HCT116 (cell line): ENCODE results near the gene OGFOD2. TPM values are rescaled to one million over a fixed set of nuclear protein-coding genes. Genes with fewer than 3 reads are reported as not detected.

Experiments used
- ATAC-seq: fragments of 200-7000 bp; cut with Tn5 transposase; 2 replicates; pipeline ENCODE4 v1.9.1; 2020; ENCODE audit warnings: mild to moderate bottlenecking, moderate library complexity
- BruUV-seq: library from RNA; stranded (reverse); fragments of 400-500 nt; replicated peaks from 2 replicates; lab custom pipeline; 2021; lab: Mats Ljungman, UMichigan
- CTCF ChIA-PET: fragments of 300-600 bp; sonication (Branson Sonifier 250); formaldehyde crosslinking; loops from one replicate; lab custom pipeline; 2021; ENCODE audit warnings: antibody characterized with exemption; lab: Charles Lee
- POLR2A ChIA-PET: fragments of 300-600, 350-600 bp; sonication (Branson Sonifier 250); formaldehyde crosslinking; loops from one replicate; lab custom pipeline; 2021; ENCODE audit warnings: antibody characterized with exemption; lab: Charles Lee
- RAD21 ChIA-PET, 2 experiments: fragments of 300-600 bp; sonication (Branson Sonifier 250); formaldehyde crosslinking; loops; one replicate each; lab custom pipeline; 2023; ENCODE audit warnings: low total read pairs in 2 of 2; ENCODE audit not compliant: uncharacterized antibody in 2 of 2, unreplicated experiment in 2 of 2, low non-redundant PET in 1 of 2; lab: Charles Lee
- DNase-seq: peaks from one replicate; pipeline ENCODE4 v3.0.0-alpha.2; 2010; ENCODE audit warnings: low read depth, low spot score
- H2AFZ ChIP-seq: fragments of 200-600 bp; shearing (Covaris generic), sonication (generic); 2 replicates; pipeline ENCODE4 v1.6.1; 2017; ENCODE audit warnings: low read depth, mixed run types, mixed read lengths, antibody characterized with exemption, low read length; ENCODE audit not compliant: poor library complexity, severe bottlenecking
- H3K27ac ChIP-seq: 2 replicates; pipeline ENCODE4 v1.5.1; 2012; ENCODE audit warnings: low read depth, low read length
- H3K27me3 ChIP-seq: fragments of 200-600 bp; sonication (generic); 2 replicates; pipeline ENCODE4 v1.6.1; 2016; ENCODE audit warnings: mixed run types, low read length, mixed read lengths; ENCODE audit not compliant: insufficient read depth
- H3K36me3 ChIP-seq, 2 experiments: fragments of 200-500 bp in 1 of 2; fragments of 200-600 bp in 1 of 2; sonication (Bioruptor generic) in 1 of 2; sonication (generic) in 1 of 2; 2 replicates each; pipeline versions ENCODE4 v1.5.1 to v1.6.1; 2014 to 2016; ENCODE audit warnings: low read length in 2 of 2, inconsistent platforms in 1 of 2, mixed read lengths in 1 of 2, mixed run types in 1 of 2; ENCODE audit not compliant: insufficient read depth in 2 of 2, control insufficient read depth in 1 of 2
- H3K4me1 ChIP-seq, 2 experiments: fragments of 200-600 bp in 1 of 2; sonication (generic) in 1 of 2; 2 replicates each; pipeline versions ENCODE4 v1.5.1 to v1.6.1; 2012 to 2017; ENCODE audit warnings: low read length in 2 of 2, inconsistent platforms in 1 of 2, mild to moderate bottlenecking in 1 of 2, mixed read lengths in 1 of 2, mixed run types in 1 of 2, moderate library complexity in 1 of 2; ENCODE audit not compliant: insufficient read depth in 2 of 2, control insufficient read depth in 1 of 2
- H3K4me2 ChIP-seq: fragments of 200-600 bp; sonication (generic); 2 replicates; pipeline ENCODE4 v1.6.1; 2017; ENCODE audit warnings: mixed run types, low read length, mixed read lengths
- H3K4me3 ChIP-seq, 2 experiments: fragments of 200-600 bp in 1 of 2; sonication (generic) in 1 of 2; replicated peaks in 1 of 2; 2 replicates each; pipeline ENCODE4 v1.5.1; 2011 to 2016; ENCODE audit warnings: low read length in 2 of 2, control low read depth in 1 of 2, low read depth in 1 of 2, mild to moderate bottlenecking in 1 of 2, mixed read lengths in 1 of 2, mixed run types in 1 of 2
- H3K79me2 ChIP-seq: fragments of 200-600 bp; sonication (generic); 2 replicates; pipeline ENCODE4 v1.6.1; 2017; ENCODE audit warnings: mild to moderate bottlenecking, mixed run types, low read length, moderate library complexity, mixed read lengths; ENCODE audit not compliant: insufficient read depth
- H3K9ac ChIP-seq: fragments of 200-600 bp; sonication (generic); 2 replicates; pipeline ENCODE4 v1.6.1; 2016; ENCODE audit warnings: low read length, mixed read lengths
- H3K9me2 ChIP-seq: fragments of 200-600 bp; sonication (generic), shearing (Covaris generic); 2 replicates; pipeline ENCODE4 v1.6.1; 2017; ENCODE audit warnings: mixed run types, mild to moderate bottlenecking, moderate library complexity; ENCODE audit not compliant: insufficient read depth
- H3K9me3 ChIP-seq, 2 experiments: fragments of 200-500 bp in 1 of 2; fragments of 200-600 bp in 1 of 2; sonication (Bioruptor generic) in 1 of 2; sonication (generic) in 1 of 2; 2 replicates each; pipeline ENCODE4 v1.6.1; 2014 to 2017; ENCODE audit warnings: low read length in 2 of 2, mixed read lengths in 2 of 2, inconsistent platforms in 1 of 2, low read depth in 1 of 2, mild to moderate bottlenecking in 1 of 2, mixed run types in 1 of 2, moderate library complexity in 1 of 2; ENCODE audit not compliant: control insufficient read depth in 1 of 2, insufficient read depth in 1 of 2
- H4K20me1 ChIP-seq: fragments of 200-600 bp; sonication (generic), shearing (Covaris generic); 2 replicates; pipeline ENCODE4 v1.6.1; 2017; ENCODE audit warnings: mixed run types, mild to moderate bottlenecking, moderate library complexity; ENCODE audit not compliant: insufficient read depth
- CEBPB ChIP-seq: IDR thresholded peaks from 2 replicates; pipeline ENCODE4 v1.6.1; 2012; ENCODE audit warnings: low read depth
- EZH2 ChIP-seq: fragments of 200-600 bp; sonication (generic); IDR thresholded peaks from 2 replicates; pipeline ENCODE4 v1.6.1; 2017; ENCODE audit warnings: antibody characterized with exemption, mixed run types
- JUND ChIP-seq: IDR thresholded peaks from 2 replicates; pipeline ENCODE4 v1.6.1; 2012
- POLR2A ChIP-seq: IDR thresholded peaks from 2 replicates; pipeline ENCODE4 v1.7.0; 2011; ENCODE audit warnings: borderline replicate concordance; ENCODE audit not compliant: insufficient read depth, insufficient read length; ENCODE audit errors: extremely low read depth
- RAD21 ChIP-seq: IDR thresholded peaks from 2 replicates; pipeline ENCODE4 v1.6.1; 2012; ENCODE audit warnings: low read depth, mild to moderate bottlenecking
- REST ChIP-seq: IDR thresholded peaks from 2 replicates; pipeline ENCODE4 v1.6.1; 2012; ENCODE audit warnings: low read depth
- SIN3A ChIP-seq: IDR thresholded peaks from 2 replicates; pipeline ENCODE4 v1.6.1; 2012; ENCODE audit warnings: low read depth
- SRF ChIP-seq: IDR thresholded peaks from 2 replicates; pipeline ENCODE4 v1.6.1; 2012; ENCODE audit warnings: low read depth
- TCF7L2 ChIP-seq: IDR thresholded peaks from 2 replicates; pipeline ENCODE4 v1.7.0; 2011; ENCODE audit warnings: borderline replicate concordance, inconsistent platforms; ENCODE audit not compliant: insufficient read depth, insufficient read length; ENCODE audit errors: extremely low read depth
- ZBTB33 ChIP-seq: IDR thresholded peaks from 2 replicates; pipeline ENCODE4 v1.6.1; 2011; ENCODE audit warnings: mild to moderate bottlenecking, low read length, moderate library complexity; ENCODE audit not compliant: insufficient replicate concordance; ENCODE audit errors: extremely low read depth
- ZNF274 ChIP-seq: fragments of 200-500 bp; sonication (Bioruptor generic); IDR thresholded peaks from 2 replicates; pipeline ENCODE4 v1.6.1; 2014; ENCODE audit warnings: mild to moderate bottlenecking, low read depth, low read length, inconsistent platforms
- intact Hi-C: fragments of 100-400 bp; cut with micrococcal nuclease; formaldehyde crosslinking; loops from 2 replicates; pipeline ENCODE4 v1.10.0; 2022
- total RNA-seq: library from RNA; stranded (reverse); gene quantifications from one replicate; pipeline ENCODE4 v1.2.1, GENCODE V29; 2021; ENCODE audit not compliant: unreplicated experiment

The OGFOD2 gene
- total RNA-seq, 1 experiment from 2014 or later, result 29.5 TPM

- ATAC-seq (no peak), DNase-seq (no peak)
- Histone ChIP-seq H2AFZ (no peak overlapping the region), H3K9me3 (no peaks in the 10 kb centered on the region), H3K27ac (no peak overlapping the region), H3K27me3 (no peaks in the 10 kb centered on the region), H3K4me3 (no peak overlapping the region), H4K20me1 (no peaks in the 10 kb centered on the region), H3K36me3 (peaks cover 0 to 2% of the 10 kb centered on the region in 2 experiments; a peak in 2 of 4 replicates), H3K4me2 (no peak overlapping the region), H3K79me2 (peaks cover 20% of the 10 kb centered on the region), H3K9me2 (no peaks in the 10 kb centered on the region), H3K4me1 (peaks cover 14 to 23% of the 10 kb centered on the region in 2 experiments), H3K9ac (no peak overlapping the region)
- no peak for TF ChIP-seq SIN3A
- no peak for TF ChIP-seq ZNF274
- no peak for TF ChIP-seq JUND
- no peak for TF ChIP-seq ZBTB33
- no peak for TF ChIP-seq EZH2
- TF ChIP-seq TCF7L2, result no peak
- no peak for TF ChIP-seq SRF
- no peak for TF ChIP-seq RAD21
- TF ChIP-seq POLR2A, result no peak
- TF ChIP-seq CEBPB, result no peak
- TF ChIP-seq REST, result no peak
- intact Hi-C loops, result no loop called here
- ChIA-PET CTCF (no interaction called here), POLR2A (no interaction called here), RAD21 (no interaction called here)
- BruUV-seq, result no TSS peak
Observed at GRCh38 chr12:122982963-122983788, 8.1 kb downstream of the OGFOD2 start.
